DND-41 (cell line): ENCODE data around the gene AAGAB.

Experiments used
- CTCF ChIP-seq: IDR thresholded peaks from 2 replicates; pipeline ENCODE4 v1.5.1; 2012; ENCODE audit warnings: borderline replicate concordance, low read length, moderate library complexity, mild to moderate bottlenecking; ENCODE audit not compliant: poor library complexity, severe bottlenecking; ENCODE audit errors: extremely low read depth
- EZH2 ChIP-seq: IDR thresholded peaks from 3 replicates; pipeline ENCODE4 v1.6.1; 2012; ENCODE audit warnings: borderline replicate concordance, low read depth, mild to moderate bottlenecking, moderate library complexity, low read length, inconsistent platforms; ENCODE audit not compliant: severe bottlenecking

GRCh38 chr15:67156426-67156825, 98.0 kb downstream of the AAGAB start:
- TF ChIP-seq CTCF, result no peak
- no peak for TF ChIP-seq EZH2
